Skeletal muscle tissue (tissue), 4 donors: ENCODE results near the gene PHF13. TPM values are rescaled to one million over a fixed set of nuclear protein-coding genes. Genes with fewer than 3 reads are reported as not detected.

ENCODE experiments used
- H3K27ac ChIP-seq: one replicate; pipeline ENCODE4 v1.7.0; 2013; ENCODE audit warnings: mild to moderate bottlenecking, low read depth, low read length, inconsistent platforms
- H3K27me3 ChIP-seq, 3 donors: one replicate each; pipeline ENCODE4 v1.7.0; 2013; ENCODE audit warnings: low read length in 3 of 3; ENCODE audit not compliant: control insufficient read depth in 3 of 3, insufficient read depth in 3 of 3
- H3K36me3 ChIP-seq, 3 donors: one replicate each; pipeline ENCODE4 v1.7.0; 2013; ENCODE audit warnings: low read length in 3 of 3; ENCODE audit not compliant: control insufficient read depth in 3 of 3, insufficient read depth in 3 of 3
- H3K4me1 ChIP-seq, 3 donors: one replicate each; pipeline ENCODE4 v1.7.0; 2013; ENCODE audit warnings: low read length in 3 of 3, mild to moderate bottlenecking in 3 of 3; ENCODE audit not compliant: control insufficient read depth in 3 of 3, insufficient read depth in 3 of 3
- H3K4me3 ChIP-seq, 3 donors: one replicate each; pipeline ENCODE4 v1.7.0; 2013; ENCODE audit warnings: low read length in 3 of 3
- H3K9ac ChIP-seq, 3 donors: one replicate each; pipeline ENCODE4 v1.7.0; 2013; ENCODE audit warnings: low read length in 3 of 3, mild to moderate bottlenecking in 3 of 3, moderate library complexity in 2 of 3, low read depth in 1 of 3
- H3K9me3 ChIP-seq, 3 donors: one replicate each; pipeline ENCODE4 v1.7.0; 2013; ENCODE audit warnings: low read length in 3 of 3; ENCODE audit not compliant: control insufficient read depth in 3 of 3
- total RNA-seq: library from RNA; depleted of rRNA; stranded (reverse); fragments of >200 nt; gene quantifications from one replicate; pipeline ENCODE4 v1.2.3, GENCODE V29; 2014
- donor health status: Osteomylitis.

PHF13 gene
- total RNA-seq, 1 donor from 2014 or later, result 17.7 TPM

GRCh38 chr1:6601049-6601922 is 12.2 kb upstream of the PHF13 start:
- H3K4me1 ChIP-seq, result peaks cover 59 to 79% (median 61%) of the 10 kb centered on the region in 3 donors
- H3K27me3 ChIP-seq, result no peaks in the 10 kb centered on the region
- H3K27ac ChIP-seq, result peak overlapping the region; percentile 98
- peak overlapping the region; percentile 94 to 100 (median 99) for H3K9ac ChIP-seq
- H3K4me3 ChIP-seq, result peak overlapping the region; percentile 91 to 97 (median 97)
- no peaks in the 10 kb centered on the region for H3K9me3 ChIP-seq
- peaks cover 27 to 37% (median 30%) of the 10 kb centered on the region in 3 donors for H3K36me3 ChIP-seq

GRCh38 chr1:6601923-6602668 is 11.4 kb upstream of the PHF13 start:
- H3K36me3 ChIP-seq, result peaks cover 19 to 29% (median 22%) of the 10 kb centered on the region in 3 donors
- H3K9me3 ChIP-seq, result no peaks in the 10 kb centered on the region
- H3K27me3 ChIP-seq, result no peaks in the 10 kb centered on the region
- peak overlapping the region; percentile 91 to 97 (median 97) for H3K4me3 ChIP-seq
- H3K9ac ChIP-seq, result peak overlapping the region; percentile 94 to 100 (median 99)
- H3K4me1 ChIP-seq, result peaks cover 51 to 72% (median 55%) of the 10 kb centered on the region in 3 donors
- peak overlapping the region; percentile 98 for H3K27ac ChIP-seq

DNA sequence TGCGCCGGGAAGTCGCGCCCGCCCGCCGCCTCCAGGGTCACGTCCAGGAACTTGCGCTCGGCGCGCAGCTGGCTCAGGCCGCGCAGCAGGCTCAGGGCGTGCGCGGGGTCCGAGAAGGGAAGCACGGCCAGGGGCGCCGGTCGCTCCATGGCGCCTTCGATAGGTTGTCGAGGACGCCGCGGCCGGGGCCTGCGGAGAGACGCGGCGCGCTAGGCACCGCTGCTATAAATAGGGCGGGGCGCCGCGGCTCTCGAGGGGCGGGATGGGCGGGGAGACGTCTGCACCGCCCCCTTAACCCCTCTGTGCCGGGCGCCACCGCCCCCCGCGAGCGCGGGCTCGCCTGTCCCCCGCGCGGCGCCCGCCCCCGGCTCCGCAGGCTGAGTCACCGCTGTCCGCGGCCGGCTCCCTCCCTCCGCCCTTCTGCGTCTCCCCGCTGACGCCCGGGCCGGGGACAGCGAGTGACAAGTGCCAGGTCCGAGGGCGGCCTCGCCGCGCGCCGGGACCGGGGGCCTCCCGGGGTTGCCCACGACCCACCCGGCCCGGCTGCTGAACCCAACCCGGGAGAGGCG is 10.8 kb upstream of the PHF13 start, which contains the start of gene KLHL21:
KLHL21 (minus strand) TSS at position 201 of the 569 bp plus-strand sequence; CDS start at position 149, 52 bp downstream.
- peak within 1 kb of the TSS; percentile 94 to 100 (median 99) for H3K9ac ChIP-seq
- H3K4me1 ChIP-seq, result peaks cover 44 to 65% (median 48%) of the 10 kb centered on the region in 3 donors
- H3K36me3 ChIP-seq, result peaks cover 13 to 22% (median 15%) of the 10 kb centered on the region in 3 donors
- no peaks in the 10 kb centered on the region for H3K9me3 ChIP-seq
- no peaks in the 10 kb centered on the region for H3K27me3 ChIP-seq
- peak within 1 kb of the TSS; percentile 91 to 97 (median 97) for H3K4me3 ChIP-seq
- peak within 1 kb of the TSS; percentile 98 for H3K27ac ChIP-seq

GRCh38 chr1:6603238-6603914 is 10.2 kb upstream of the PHF13 start:
- Histone ChIP-seq H3K27ac (peak overlapping the region; percentile 98), H3K4me1 (peaks cover 40 to 59% (median 44%) of the 10 kb centered on the region in 3 donors), H3K9ac (peak overlapping the region; percentile 85 to 99 (median 97)), H3K9me3 (no peaks in the 10 kb centered on the region), H3K4me3 (peak overlapping the region; percentile 78 to 91 (median 82)), H3K27me3 (no peaks in the 10 kb centered on the region), H3K36me3 (peaks cover 8 to 18% (median 12%) of the 10 kb centered on the region in 3 donors)

- Histone ChIP-seq H3K4me1 (peaks cover 35 to 55% (median 40%) of the 10 kb centered on the region in 3 donors), H3K27me3 (no peaks in the 10 kb centered on the region), H3K9me3 (no peaks in the 10 kb centered on the region), H3K9ac (peak overlapping the region; percentile 85 to 99 (median 97)), H3K27ac (peak overlapping the region; percentile 98), H3K4me3 (peak overlapping the region; percentile 78 to 91 (median 82)), H3K36me3 (peaks cover 5 to 14% (median 8%) of the 10 kb centered on the region in 3 donors)
Observed at GRCh38 chr1:6603915-6604558, 9.5 kb upstream of the PHF13 start.

DNA sequence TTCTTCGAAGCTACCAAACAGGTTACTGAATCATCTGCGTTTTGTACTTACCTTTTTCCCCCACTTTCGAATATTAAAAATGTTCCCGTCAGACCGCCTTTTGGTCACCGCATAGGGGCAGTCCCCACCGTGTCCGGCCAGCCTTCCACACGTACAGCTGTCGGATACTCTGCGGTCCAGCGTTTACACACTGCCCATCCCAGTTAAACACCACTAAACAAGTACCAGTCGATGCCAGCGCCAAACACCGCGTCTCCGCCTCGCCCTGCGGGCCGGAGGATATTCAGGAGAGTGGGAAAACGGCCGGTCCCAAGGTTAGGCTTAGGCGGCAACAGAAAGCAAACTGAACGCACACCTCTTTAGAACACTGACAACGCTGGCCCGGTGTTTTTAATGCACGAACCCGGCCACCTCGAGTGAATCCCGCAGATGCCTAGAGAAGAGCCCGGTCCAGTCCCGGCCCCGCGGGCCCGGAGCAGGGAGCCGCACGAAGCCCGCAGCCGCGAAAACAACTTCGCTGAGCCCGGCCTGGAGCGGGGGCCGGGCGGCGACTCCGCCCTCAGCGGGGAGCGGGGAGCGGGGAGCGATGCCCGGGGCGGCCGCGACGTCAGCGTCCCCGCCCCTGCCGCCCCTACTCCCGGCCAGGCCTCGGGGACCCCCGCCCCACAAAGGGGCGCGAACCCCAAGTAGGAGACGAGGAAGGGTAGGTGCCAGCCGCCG is 730 bp upstream of the PHF13 start:
- Histone ChIP-seq H3K27ac (peak overlapping the region; percentile 96), H3K4me1 (peaks cover 18 to 22% (median 21%) of the 10 kb centered on the region in 3 donors), H3K4me3 (peak overlapping the region; percentile 94 to 98 (median 98)), H3K36me3 (no peaks in the 10 kb centered on the region), H3K9ac (peak overlapping the region; percentile 92 to 97 (median 94)), H3K27me3 (no peaks in the 10 kb centered on the region), H3K9me3 (no peaks in the 10 kb centered on the region)

- Histone ChIP-seq H3K27me3 (no peaks in the 10 kb centered on the region), H3K4me1 (peaks cover 17 to 21% (median 20%) of the 10 kb centered on the region in 3 donors), H3K4me3 (peak overlapping the region; percentile 59 to 78 (median 73)), H3K9ac (peak overlapping the region in 2 of 3 donors; percentile 72 to 81), H3K36me3 (peaks cover 0 to 2% (median 0%) of the 10 kb centered on the region in 3 donors), H3K27ac (peak overlapping the region; percentile 88), H3K9me3 (no peaks in the 10 kb centered on the region)
Observed at GRCh38 chr1:6614019-6614928, 743 bp downstream of the PHF13 start.
